GM12865 (cell line): ENCODE data around the gene RAB2B.
A peak's percentile ranks its signal among the peaks of the same experiment; 100 is the strongest.

Experiments used
- DNase-seq: peaks from one replicate; pipeline ENCODE4 v3.0.0; 2010; ENCODE audit warnings: low read depth
- H3K4me3 ChIP-seq: 2 replicates; pipeline ENCODE4 v1.5.1; 2011; ENCODE audit warnings: mild to moderate bottlenecking, low read depth, low read length, control low read depth
- CTCF ChIP-seq: IDR thresholded peaks from 2 replicates; pipeline ENCODE4 v1.5.1; 2011; ENCODE audit warnings: low read length, control low read depth, low read depth, inconsistent platforms; ENCODE audit not compliant: insufficient read depth; ENCODE audit errors: missing control alignments

The RAB2B gene

DNA sequence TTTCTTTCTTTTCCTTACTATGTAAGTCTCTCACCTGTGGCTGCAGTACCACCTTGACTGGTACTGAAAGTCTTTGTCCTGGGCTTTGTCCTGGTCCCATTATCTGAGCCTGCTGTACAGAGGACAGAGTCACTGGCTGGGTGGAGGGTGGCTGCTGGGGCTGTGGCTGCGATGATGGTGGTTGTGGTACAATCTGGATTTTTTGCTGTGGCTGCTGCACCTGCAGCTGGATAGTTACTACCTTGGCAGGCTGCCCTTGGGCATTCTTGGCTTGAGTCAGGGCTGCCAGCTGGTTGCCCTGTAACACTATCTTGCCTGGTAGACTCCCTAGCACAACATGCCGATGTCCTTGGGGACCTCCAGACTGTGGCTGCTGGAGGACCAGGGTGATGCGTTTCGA, 47.8 kb downstream of the RAB2B start:
- TF ChIP-seq CTCF: no peak
- DNase-seq: no peak
- H3K4me3 ChIP-seq: no peak overlapping the region

DNA sequence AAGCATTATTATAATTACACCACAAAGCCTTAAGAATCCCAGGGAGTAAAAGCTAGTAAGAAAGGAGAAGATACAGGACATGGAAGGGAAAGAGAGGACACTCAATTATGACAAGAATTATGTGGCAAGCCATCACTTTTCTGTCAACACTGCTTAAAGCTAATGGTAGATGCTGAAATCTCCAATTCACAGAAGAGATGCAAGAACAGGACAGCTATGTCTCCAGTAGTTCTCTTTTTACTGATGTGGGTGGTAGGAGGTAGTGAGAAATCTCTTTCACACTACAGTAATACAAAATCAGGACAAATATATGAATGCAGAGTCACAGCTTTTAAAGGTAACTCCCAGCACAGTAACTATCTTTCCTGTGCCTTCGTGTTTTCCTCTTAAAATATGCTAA, 50.1 kb downstream of the RAB2B start:
- no peak overlapping the region for H3K4me3 ChIP-seq
- no peak for DNase-seq
- TF ChIP-seq CTCF: no peak

- TF ChIP-seq CTCF: no peak
- no peak for DNase-seq
- H3K4me3 ChIP-seq: no peak overlapping the region
These were observed 57.2 kb downstream of the RAB2B start for GRCh38 chr14:21419528-21419927.

- no peak for TF ChIP-seq CTCF
- no peak overlapping the region for H3K4me3 ChIP-seq
- DNase-seq: no peak
These were observed 61.4 kb downstream of the RAB2B start for GRCh38 chr14:21415329-21415728.

- no peak for TF ChIP-seq CTCF
- peak; percentile 22 for DNase-seq
- H3K4me3 ChIP-seq: no peak overlapping the region
These were observed 62.6 kb downstream of the RAB2B start for GRCh38 chr14:21414137-21414631.
